GM18519 (cell line): ENCODE data around the gene GFRA1.

Experiments
- ATAC-seq: cut with Tn5 transposase; IDR thresholded peaks from one replicate; pipeline ENCODE4 v1.9.1; 2021; ENCODE audit warnings: mild to moderate bottlenecking, moderate library complexity; ENCODE audit not compliant: unreplicated experiment, low FRiP score

GFRA1 gene

GRCh38 chr10:116134322-116134721 is 138.7 kb downstream of the GFRA1 start:
- no peak for ATAC-seq

- ATAC-seq, result no peak
Measured at GRCh38 chr10:116133634-116134033, 139.4 kb downstream of the GFRA1 start.

GRCh38 chr10:116132780-116133399 is 140.1 kb downstream of the GFRA1 start:
- no peak for ATAC-seq

GRCh38 chr10:116130006-116130405 is 143.0 kb downstream of the GFRA1 start:
- ATAC-seq, result no peak

GRCh38 chr10:116126954-116127695 is 145.9 kb downstream of the GFRA1 start:
- no peak for ATAC-seq

GRCh38 chr10:116126239-116126638 is 146.8 kb downstream of the GFRA1 start:
- no peak for ATAC-seq

GRCh38 chr10:116125180-116125579 is 147.8 kb downstream of the GFRA1 start:
- ATAC-seq, result no peak

- no peak for ATAC-seq
Measured at GRCh38 chr10:116124777-116125176, 148.2 kb downstream of the GFRA1 start.

GRCh38 chr10:116122664-116123063 is 150.3 kb downstream of the GFRA1 start:
- no peak for ATAC-seq

GRCh38 chr10:116121640-116122525 is 151.1 kb downstream of the GFRA1 start:
- ATAC-seq, result no peak

GRCh38 chr10:116120688-116121455 is 152.1 kb downstream of the GFRA1 start:
- ATAC-seq, result no peak

- no peak for ATAC-seq
Measured at GRCh38 chr10:116118847-116119246, 154.2 kb downstream of the GFRA1 start.

- no peak for ATAC-seq
Measured at GRCh38 chr10:116115797-116116196, 157.2 kb downstream of the GFRA1 start.

- ATAC-seq, result no peak
Measured at GRCh38 chr10:116115036-116115641, 157.9 kb downstream of the GFRA1 start.

GRCh38 chr10:116113721-116114501 is 159.1 kb downstream of the GFRA1 start:
- ATAC-seq, result no peak

- no peak for ATAC-seq
Measured at GRCh38 chr10:116112232-116113231, 160.5 kb downstream of the GFRA1 start.

GRCh38 chr10:116111483-116112095 is 161.4 kb downstream of the GFRA1 start:
- ATAC-seq, result no peak

- no peak for ATAC-seq
Measured at GRCh38 chr10:116110736-116111135, 162.3 kb downstream of the GFRA1 start.
